ENCODE results near the gene CT45A6. TPM values are rescaled to one million over a fixed set of nuclear protein-coding genes. Genes with fewer than 3 reads are reported as not detected.

CT45A6 gene
- polyA plus RNA-seq, result not detected in 2 replicates

GRCh38 chrX:135802687-135803086, at the start of gene CT45A6:
Gene CT45A6 (minus strand): TSS chrX:135802787. CDS start chrX:135798993, 3,794 bp downstream.

GRCh38 chrX:135837180-135837579, 34.6 kb upstream of the CT45A6 start, which contains the start of gene CT45A7:
Gene CT45A7 (minus strand): TSS chrX:135837280. CDS start chrX:135833533, 3,747 bp downstream.

GRCh38 chrX:135819912-135820311, 17.3 kb upstream of the CT45A6 start, which contains the start of gene CT45A2:
Gene CT45A2 (minus strand): TSS chrX:135820012. CDS start chrX:135816265, 3,747 bp downstream.

GRCh38 chrX:135785403-135785802, 17.2 kb downstream of the CT45A6 start, which contains the start of gene CT45A5:
Gene CT45A5 (minus strand): TSS chrX:135785503. CDS start chrX:135781729, 3,774 bp downstream.

GRCh38 chrX:135768091-135768490, 34.5 kb downstream of the CT45A6 start, which contains the start of gene CT45A3:
Gene CT45A3 (minus strand): TSS chrX:135768191. CDS start chrX:135764444, 3,747 bp downstream.

Other genes starting within 250 kb of the CT45A6 start
- gene CT45A1, start 89.1 kb downstream of the CT45A6 start, polyA plus RNA-seq, result not detected in 2 replicates
- not detected in 2 replicates for gene CT45A3, start 34.6 kb downstream of the CT45A6 start, polyA plus RNA-seq
- gene CT45A5, start 17.3 kb downstream of the CT45A6 start, polyA plus RNA-seq, result 0.94 TPM in 1 of 2 replicates, not detected in the other
- not detected in 2 replicates for gene CT45A2, start 17.2 kb upstream of the CT45A6 start, polyA plus RNA-seq
- not detected in 2 replicates for gene CT45A7, start 34.5 kb upstream of the CT45A6 start, polyA plus RNA-seq
- not detected in 2 replicates for gene CT45A8, start 51.8 kb upstream of the CT45A6 start, polyA plus RNA-seq
- not detected in 2 replicates for gene CT45A9, start 69.0 kb upstream of the CT45A6 start, polyA plus RNA-seq
- not detected in 2 replicates for gene CT45A10, start 90.7 kb upstream of the CT45A6 start, polyA plus RNA-seq
- not detected in 2 replicates for gene SAGE1, start 90.9 kb upstream of the CT45A6 start, polyA plus RNA-seq
- 41.5 and 59.8 TPM in 2 replicates for gene MMGT1, start 171.2 kb upstream of the CT45A6 start, polyA plus RNA-seq
- gene SLC9A6, start 182.6 kb upstream of the CT45A6 start, polyA plus RNA-seq, result 45.9 and 51.0 TPM in 2 replicates